K562 (cell line): ENCODE measurements around the gene SMOC2. TPM values are rescaled to one million over a fixed set of nuclear protein-coding genes. Genes with fewer than 3 reads are reported as not detected.

Experiments
- ATAC-seq: fragments of 200-7000 bp; cut with Tn5 transposase; 3 replicates; pipeline ENCODE4 v1.9.1; 2020; ENCODE audit warnings: moderate library complexity
- BruUV-seq: library from RNA; stranded (reverse); fragments of 400-500 nt; replicated peaks from 2 replicates; lab custom pipeline; 2021; lab: Mats Ljungman, UMichigan
- CTCF ChIA-PET: fragments of 300-600 bp; formaldehyde crosslinking; extraction: SDS; loops from one replicate; lab custom pipeline; 2021; ENCODE audit warnings: low intra/inter-chr PET ratio; lab: Yijun Ruan, JAX
- POLR2A ChIA-PET: fragments of 300-600, 350-650 bp; sonication (Branson Sonifier 250); formaldehyde crosslinking; extraction: SDS; loops from one replicate; lab custom pipeline; 2021; ENCODE audit warnings: antibody characterized with exemption, inconsistent platforms; lab: Yijun Ruan, JAX
- DNase-seq, 4 experiments: peaks; one replicate each; pipeline versions ENCODE4 v3.0.0 to v3.0.0-alpha.2; 2011 to 2018; ENCODE audit warnings: low spot score in 3 of 4, mixed read lengths in 3 of 4; ENCODE audit errors: extremely low read depth in 1 of 4
- FAIRE-seq: peaks from 2 replicates; lab custom pipeline; 2011; peaks lifted over from hg19 to GRCh38; lab: Jason Lieb, UNC
- H2AFZ ChIP-seq: 2 replicates; pipeline ENCODE4 v1.6.0; 2011; ENCODE audit warnings: low read depth, low read length, control low read depth, inconsistent platforms
- H3K27ac ChIP-seq: fragments of 200-600 bp; 3 replicates; pipeline ENCODE4 v1.8.0; 2011; ENCODE audit warnings: low read depth, mild to moderate bottlenecking, control low read depth, inconsistent platforms, low read length, moderate library complexity, mixed read lengths; ENCODE audit errors: extremely low read depth
- H3K27me3 ChIP-seq, 2 experiments: fragments of 300-600 bp in 1 of 2; 2 replicates in 1 of 2; 3 replicates in 1 of 2; pipeline versions ENCODE4 v1.6.0 to v1.8.0; 2011; ENCODE audit warnings: inconsistent platforms in 2 of 2, low read length in 2 of 2, mild to moderate bottlenecking in 1 of 2, mixed read lengths in 1 of 2, moderate library complexity in 1 of 2; ENCODE audit not compliant: control insufficient read depth in 2 of 2, insufficient read depth in 2 of 2
- H3K36me3 ChIP-seq: fragments of 300-600 bp; 3 replicates; pipeline ENCODE4 v1.8.0; 2011; ENCODE audit warnings: mild to moderate bottlenecking, low read length, inconsistent platforms; ENCODE audit not compliant: control insufficient read depth, insufficient read depth
- H3K4me1 ChIP-seq, 2 experiments: fragments of 200-600 bp in 1 of 2; replicated peaks in 1 of 2; 2 replicates in 1 of 2; 3 replicates in 1 of 2; pipeline versions ENCODE4 v1.5.1 to v1.8.0; 2011; ENCODE audit warnings: inconsistent platforms in 2 of 2, low read length in 2 of 2, mild to moderate bottlenecking in 1 of 2, mixed read lengths in 1 of 2, moderate library complexity in 1 of 2; ENCODE audit not compliant: control insufficient read depth in 2 of 2, insufficient read depth in 2 of 2
- H3K4me2 ChIP-seq: 2 replicates; pipeline ENCODE4 v1.6.1; 2011; ENCODE audit warnings: low read length, control low read depth, inconsistent platforms, mixed read lengths; ENCODE audit not compliant: insufficient read depth
- H3K4me3 ChIP-seq: fragments of 200-600 bp; sonication (generic), shearing (Covaris generic); 2 replicates; pipeline ENCODE4 v1.5.1; 2016; ENCODE audit warnings: control low read depth, inconsistent platforms
- H3K79me2 ChIP-seq: fragments of 200-600 bp; 3 replicates; pipeline ENCODE4 v1.8.0; 2011; ENCODE audit warnings: low read length, inconsistent platforms; ENCODE audit not compliant: control insufficient read depth, insufficient read depth
- H3K9ac ChIP-seq, 2 experiments: 2 replicates each; pipeline versions ENCODE4 v1.6.0 to v1.6.1; 2011; ENCODE audit warnings: low read depth in 2 of 2, low read length in 2 of 2, control low read depth in 1 of 2, inconsistent platforms in 1 of 2, mild to moderate bottlenecking in 1 of 2, mixed read lengths in 1 of 2; ENCODE audit not compliant: insufficient read depth in 1 of 2
- H3K9me1 ChIP-seq: one replicate; pipeline ENCODE4 v1.6.0; 2011; ENCODE audit warnings: inconsistent platforms, mild to moderate bottlenecking, low read length, moderate library complexity; ENCODE audit not compliant: control insufficient read depth, insufficient read depth
- H3K9me3 ChIP-seq: replicated peaks from 2 replicates; pipeline ENCODE4 v1.5.1; 2011; ENCODE audit warnings: low read depth, low read length, inconsistent platforms; ENCODE audit not compliant: control insufficient read depth, insufficient read depth
- H4K20me1 ChIP-seq: replicated peaks from 2 replicates; pipeline ENCODE4 v1.6.1; 2011; ENCODE audit warnings: low read length, inconsistent platforms, mixed read lengths; ENCODE audit not compliant: control insufficient read depth, insufficient read depth
- SRSF9 ChIP-seq: fragments of 200-400 bp; formaldehyde crosslinking; IDR thresholded peaks from 2 replicates; pipeline ENCODE4 v1.6.1; 2017; ENCODE audit warnings: low read depth, low read length, borderline replicate concordance
- ZNF24 ChIP-seq: fragments of 450-650 bp; IDR thresholded peaks from 2 replicates; pipeline ENCODE4 v1.6.1; 2016
- ZNF318 ChIP-seq, 2 experiments: fragments of 450-650 bp; IDR thresholded peaks; 2 replicates each; pipeline ENCODE4 v1.6.1; 2016; ENCODE audit warnings: mild to moderate bottlenecking in 2 of 2, borderline replicate concordance in 1 of 2, low read depth in 1 of 2, moderate library complexity in 1 of 2
- WGBS: fragments of 100-300 bp; shearing (Covaris generic); methylation state at CpG from one replicate; pipeline ENCODE4 v1.1.6; 2016; ENCODE audit warnings: low coverage, mixed read lengths; ENCODE audit not compliant: insufficient coverage; ENCODE audit errors: missing lambda C conversion rate; 5-methylcytosine and 5-hydroxymethylcytosine counted together
- in situ Hi-C: fragments of 300-500 bp; cut with MboI; formaldehyde crosslinking; loops from 4 replicates; pipeline ENCODE4 v1.15.0; 2018; ENCODE audit warnings: inconsistent platforms, mixed read lengths
- intact Hi-C: fragments of 100-400 bp; cut with micrococcal nuclease; formaldehyde crosslinking; loops from 2 replicates; pipeline ENCODE4 v1.14.2; 2022
- polyA plus RNA-seq, 8 experiments: library from polyadenylated mRNA; depleted of rRNA in 4 of 8; stranded (reverse) in 5 of 8; unstranded in 3 of 8; fragments of >200 nt; fragmentation: Nextera tagmentation in 2 of 8; fragmentation: Illumina TruSeq in 1 of 8; extraction: Ambion mirVana in 2 of 8; extraction: Trizol in 1 of 8; gene quantifications; 2 replicates each; pipeline versions ENCODE4 v1.2.1 to v1.2.3, GENCODE V29; 2011 to 2014; ENCODE audit warnings: inconsistent platforms in 1 of 8, missing spikeins in 1 of 8
- total RNA-seq, 7 experiments: library from RNA; depleted of rRNA in 6 of 7; stranded (reverse); fragments of >200 nt in 6 of 7; fragmentation: Illumina TruSeq in 2 of 7; extraction: Trizol in 2 of 7; gene quantifications; 2 replicates each; pipeline versions ENCODE4 v1.2.1 to v1.2.3, GENCODE V29; 2011 to 2021; ENCODE audit warnings: low replicate concordance in 1 of 7

Gene SMOC2
- total and polyA plus RNA-seq, 9 of the 15 experiments (the other 6 are each of a cell fraction or from before 2014, with no cell fraction given), result 0.45 to 2.3 (median 1.1) TPM

GRCh38 chr6:168500519-168500918 is 59.5 kb downstream of the SMOC2 start:
- Histone ChIP-seq H4K20me1 (peaks cover 4% of the 10 kb centered on the region; the same call in 1 of the 2 replicates), H3K36me3 (no peaks in the 10 kb centered on the region), H3K27me3 (peaks cover 3 to 37% of the 10 kb centered on the region in 2 experiments; a peak in 3 of 5 replicates), H3K9me3 (no peaks in the 10 kb centered on the region), H3K4me3 (no peak overlapping the region), H3K79me2 (no peaks in the 10 kb centered on the region), H3K4me2 (no peak overlapping the region), H2AFZ (no peak overlapping the region), H3K9me1 (peaks cover 3% of the 10 kb centered on the region), H3K4me1 (peaks cover 0 to 6% of the 10 kb centered on the region in 2 experiments; a peak in 2 of 5 replicates), H3K9ac (no peak overlapping the region), H3K27ac (no peak overlapping the region)
- DNase-seq (no peak), FAIRE-seq (no peak), ATAC-seq (no peak)
- ChIA-PET CTCF (no interaction called here), POLR2A (interaction anchor here (1.1 kb wide), 1 partner anchor 12 kb away, joined by 3 read pairs; no protein-coding TSS in a partner anchor)
- in situ Hi-C loops (no loop called here), intact Hi-C loops (no loop called here)
- TF ChIP-seq SRSF9 (no peak), ZNF318 (IDR thresholded peaks at IDR 0.05; ENCODE audit: borderline replicate concordance in 1 of 2, low read depth in 1 of 2) (no peak), ZNF24 (no peak)
- BruUV-seq, result no TSS peak
- WGBS, result 21% methylated on average over 14 of the region's 14 CpGs
